HT1080 (cell line): ENCODE data around the gene KCNIP1. TPM values are rescaled to one million over a fixed set of nuclear protein-coding genes. Genes with fewer than 3 reads are reported as not detected.
A peak's percentile ranks its signal among the peaks of the same experiment; 100 is the strongest.

Experiments
- DNase-seq: peaks from one replicate; pipeline ENCODE4 v3.0.0-alpha.2; 2015; ENCODE audit warnings: low read depth
- total RNA-seq: library from RNA; depleted of rRNA; stranded (reverse); fragments of >200 nt; shearing (Covaris generic); gene quantifications from 2 replicates; pipeline ENCODE4 v1.2.3, GENCODE V29; 2014

The KCNIP1 gene
- total RNA-seq, 1 experiment from 2014 or later, result not detected

DNA sequence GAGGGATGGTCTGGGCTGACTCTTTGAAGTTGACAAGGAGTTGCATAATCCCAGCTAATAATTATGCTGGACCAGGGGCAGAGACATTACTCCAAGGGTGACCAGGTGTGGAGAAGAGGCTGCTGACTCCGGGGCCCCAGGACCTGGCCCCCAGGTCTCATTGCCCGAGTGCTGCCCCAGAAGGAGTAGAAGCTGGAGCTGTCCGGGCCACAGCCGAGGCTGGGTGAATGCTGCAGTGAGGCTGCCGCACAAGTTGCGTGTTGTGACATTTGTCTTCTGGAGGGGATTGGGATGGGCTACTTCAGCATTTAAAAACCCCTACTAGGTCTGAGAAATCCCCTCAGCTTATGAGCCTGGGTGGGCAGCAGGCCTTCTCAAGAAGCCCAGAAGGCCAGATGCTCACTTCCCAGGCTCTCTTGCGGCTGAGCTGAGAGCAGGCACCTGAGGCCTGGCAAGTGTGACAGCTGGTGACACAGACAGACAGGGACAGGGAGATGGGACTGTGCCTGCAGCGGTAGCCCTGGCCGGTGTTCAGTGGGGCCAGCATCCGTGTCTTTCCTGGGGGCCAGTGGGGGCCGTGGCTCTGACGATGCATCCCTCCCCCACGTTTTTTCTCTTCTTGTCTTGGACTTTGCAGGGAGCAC, 122.8 kb downstream of the KCNIP1 start:
- DNase-seq, result no peak

DNA sequence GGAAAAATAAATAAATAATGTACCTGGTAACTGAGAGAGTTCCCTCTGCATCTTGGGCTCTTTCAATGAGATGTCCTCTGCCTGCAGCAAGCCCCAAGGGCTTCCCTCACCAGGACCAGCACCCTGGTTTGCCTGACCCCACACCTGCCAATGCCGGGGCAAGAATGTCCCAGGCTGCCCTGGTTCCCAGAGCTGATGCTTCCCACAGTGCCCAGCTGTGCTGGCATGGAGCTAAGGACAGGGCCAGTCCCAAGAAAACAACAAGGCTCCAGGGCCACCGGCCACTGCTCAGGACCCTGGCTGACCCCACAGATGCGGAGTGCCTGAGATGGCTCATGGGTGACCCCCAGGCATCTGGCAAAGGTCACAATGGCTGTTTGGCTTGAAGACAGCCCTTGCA, 123.5 kb downstream of the KCNIP1 start:
- DNase-seq, result no peak

DNA sequence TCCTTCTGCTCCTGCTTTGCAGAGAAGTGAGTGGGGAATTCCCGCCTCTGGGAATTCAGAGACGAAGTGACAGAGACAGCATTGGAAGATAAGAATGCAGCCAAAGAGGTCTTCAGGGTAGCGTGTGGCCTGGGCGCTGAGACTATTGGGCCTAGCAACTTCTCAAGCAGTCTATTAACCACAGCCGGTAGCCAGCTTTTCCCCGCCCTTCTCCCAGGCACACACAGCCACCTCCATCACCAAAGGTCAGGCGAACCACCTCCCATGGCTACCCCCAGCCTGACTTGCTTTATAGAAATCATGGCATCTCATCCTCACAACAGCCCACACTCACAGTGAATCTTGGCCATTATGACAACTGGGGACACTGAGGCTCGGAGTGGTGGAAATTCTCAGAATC, 124.2 kb downstream of the KCNIP1 start:
- DNase-seq, result no peak

DNA sequence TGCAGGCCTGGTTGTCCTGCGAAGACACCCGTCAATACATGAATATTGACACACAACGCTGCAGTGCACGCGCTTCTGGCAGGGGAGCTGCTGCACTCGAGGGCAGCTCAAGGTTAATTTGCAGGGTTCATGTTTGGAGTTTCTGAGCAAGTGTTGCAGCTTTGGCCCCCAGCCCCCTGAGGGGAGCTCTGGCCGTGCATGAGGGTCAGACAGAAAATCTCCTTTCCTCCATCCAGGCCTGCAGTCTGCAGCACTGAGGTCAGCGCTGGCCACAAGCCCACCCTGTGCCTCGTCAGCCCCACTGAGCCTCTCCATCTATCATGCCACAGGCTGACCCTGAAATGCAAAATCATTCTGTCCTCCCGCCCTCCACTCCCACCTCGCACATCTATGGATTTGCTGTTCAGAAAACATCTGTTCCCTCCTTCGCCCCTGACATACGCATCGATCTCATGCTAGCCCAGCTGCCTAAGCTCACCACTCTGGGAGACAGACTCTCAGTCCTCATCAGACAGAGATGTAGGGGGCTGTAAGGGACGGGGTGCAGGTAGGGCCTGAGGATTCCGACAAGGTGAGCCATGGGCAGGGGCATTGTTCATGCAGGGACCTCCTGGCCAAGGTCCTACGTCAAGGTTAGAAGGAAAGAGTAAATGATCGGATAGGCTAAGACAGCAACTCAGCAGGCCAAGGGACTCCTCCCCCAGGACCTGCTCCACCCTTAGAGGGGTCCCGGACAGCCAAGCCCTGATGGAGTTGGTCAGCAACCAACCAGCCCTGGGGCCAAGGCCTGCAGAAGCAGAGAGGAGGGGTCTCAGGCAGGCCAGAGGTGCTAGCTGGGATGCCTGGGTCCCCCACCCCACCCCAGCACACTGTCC, 125.1 kb downstream of the KCNIP1 start:
- no peak for DNase-seq

DNA sequence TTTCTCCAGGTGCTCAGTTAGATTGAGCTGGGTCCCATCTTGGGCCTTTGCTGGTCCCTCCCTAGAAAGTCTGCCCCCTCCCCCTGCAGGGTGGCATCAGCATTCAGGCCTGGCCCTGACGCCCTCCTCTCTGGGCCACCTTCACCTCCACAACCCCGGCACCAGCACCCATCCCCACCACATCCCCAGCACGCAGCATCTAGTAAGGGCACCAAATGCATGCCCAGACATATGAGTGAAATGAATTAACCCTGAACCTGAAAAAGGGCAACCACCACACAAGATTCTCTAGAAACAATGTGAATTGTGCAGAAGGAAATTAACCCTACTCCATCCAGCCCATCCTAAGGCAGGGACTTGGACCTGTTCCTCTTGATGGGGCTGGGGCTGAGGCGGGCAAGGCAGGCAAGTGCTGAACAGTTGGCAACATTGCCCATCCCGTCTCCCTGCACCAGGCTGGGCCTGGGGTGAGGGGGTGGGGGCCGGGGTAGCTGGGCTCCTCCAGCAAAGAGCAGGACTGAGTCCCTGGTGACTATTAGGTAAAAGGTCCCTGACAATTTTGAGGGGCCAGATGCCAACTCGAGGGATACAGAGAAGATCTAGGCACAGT, 125.9 kb downstream of the KCNIP1 start:
- DNase-seq, result no peak

DNA sequence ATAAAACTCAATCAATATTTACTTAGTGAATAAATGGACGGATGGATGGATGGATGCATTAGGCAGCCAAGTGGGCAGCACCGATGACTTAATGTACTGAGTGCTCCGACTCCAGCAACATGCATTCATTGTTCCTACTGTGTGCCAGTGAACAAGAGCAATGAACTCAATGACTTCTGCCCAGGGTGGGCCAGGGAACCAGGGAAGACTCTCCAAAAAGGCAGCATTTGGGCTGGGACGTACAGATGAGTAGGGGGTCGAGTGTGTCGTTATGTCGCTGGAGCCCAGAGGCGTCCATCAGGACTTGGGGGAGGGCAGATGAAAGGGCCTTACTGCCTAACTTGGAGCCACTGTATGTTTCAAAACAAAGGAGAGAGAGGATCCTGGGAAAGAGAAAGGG, 126.4 kb downstream of the KCNIP1 start:
- DNase-seq, result no peak

DNA sequence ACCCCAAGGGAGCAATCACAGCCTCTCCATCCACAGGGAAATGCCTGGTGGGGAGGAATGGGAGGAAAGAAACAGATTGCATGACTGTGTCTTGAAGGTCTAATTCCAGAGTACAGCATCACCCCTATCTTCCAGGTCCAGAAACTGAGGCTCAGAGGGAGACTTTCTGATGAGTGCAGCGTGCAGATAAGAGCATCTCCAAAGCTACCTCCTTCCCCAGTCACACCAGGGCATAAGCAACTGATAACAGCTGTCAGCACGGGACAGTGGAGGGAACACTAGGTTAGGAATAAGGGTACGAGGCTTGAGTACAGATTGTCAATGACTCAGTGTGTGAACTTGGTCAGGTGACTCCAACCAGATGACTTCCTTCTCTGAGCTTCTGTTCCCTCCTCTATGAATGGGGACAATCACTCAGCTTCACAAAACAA, 126.9 kb downstream of the KCNIP1 start:
- no peak for DNase-seq

DNA sequence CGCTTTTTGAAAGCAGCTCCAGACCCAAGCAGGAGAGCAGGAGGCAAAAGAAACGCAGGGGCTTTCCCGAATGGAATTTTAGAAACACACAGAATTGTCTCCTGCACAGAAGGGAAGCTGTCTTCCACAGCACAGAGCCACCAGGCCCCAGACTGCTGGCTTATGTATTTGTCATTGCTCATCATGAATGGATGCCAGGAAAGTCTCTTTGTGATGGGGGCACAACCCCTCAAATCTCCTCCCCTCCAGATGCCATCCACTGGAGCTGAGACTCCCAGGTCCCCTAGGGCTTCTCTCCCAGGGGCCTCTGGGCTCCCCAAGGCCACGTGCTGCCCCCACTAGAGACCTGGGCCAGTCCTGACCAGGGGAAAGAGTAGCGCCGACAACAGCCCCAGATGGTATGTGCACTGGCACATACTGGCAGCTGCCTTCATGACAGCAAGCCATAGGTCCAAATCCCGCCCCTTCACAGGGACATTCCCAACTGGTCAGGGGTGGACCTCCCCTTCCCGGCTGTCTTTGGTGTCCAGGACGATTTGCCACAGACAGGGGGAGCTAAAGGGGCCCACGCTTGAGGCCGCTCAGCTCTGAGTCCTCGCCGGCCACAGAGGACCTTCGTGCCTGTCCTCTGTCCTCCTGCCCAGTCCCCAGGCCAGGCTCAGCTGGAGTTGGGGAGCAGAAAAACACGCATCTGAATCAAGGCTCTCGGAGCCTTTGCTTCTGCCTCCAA, 127.8 kb downstream of the KCNIP1 start:
- DNase-seq, result no peak

DNA sequence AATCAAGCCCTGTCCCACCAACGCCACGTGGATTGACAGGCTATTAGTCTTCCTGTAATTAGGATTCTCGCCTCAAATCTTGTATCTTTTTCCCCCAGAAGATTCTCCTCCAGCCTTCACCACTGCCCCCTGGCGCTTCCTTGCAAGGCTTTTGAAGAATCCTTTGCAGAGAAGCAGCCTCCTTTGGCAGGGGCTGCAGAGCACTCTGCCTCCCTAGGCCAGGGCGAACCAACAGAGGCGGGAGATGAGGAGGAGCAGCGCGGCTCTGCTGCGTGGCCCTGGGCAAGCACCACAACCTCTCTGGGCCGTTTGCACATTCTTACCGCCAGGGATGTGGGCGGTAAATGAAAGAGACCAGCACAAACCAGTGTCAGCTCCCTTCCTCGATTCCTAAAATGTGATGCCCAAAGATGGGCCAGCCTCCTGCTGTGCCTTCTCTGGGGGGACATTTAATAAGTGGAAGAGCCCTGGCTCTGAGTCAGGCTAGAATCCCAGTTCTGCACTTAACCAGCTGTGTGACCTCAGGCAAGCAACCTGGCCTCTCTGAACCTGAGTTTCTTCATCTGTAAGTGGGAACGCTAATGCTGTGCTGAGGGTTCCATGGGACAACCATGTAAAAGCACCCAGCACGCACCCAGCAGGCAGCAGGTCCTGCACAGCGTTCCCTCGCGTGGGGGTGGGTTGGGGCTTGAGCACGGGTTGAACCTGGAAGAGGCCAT, 128.6 kb downstream of the KCNIP1 start:
- no peak for DNase-seq

DNA sequence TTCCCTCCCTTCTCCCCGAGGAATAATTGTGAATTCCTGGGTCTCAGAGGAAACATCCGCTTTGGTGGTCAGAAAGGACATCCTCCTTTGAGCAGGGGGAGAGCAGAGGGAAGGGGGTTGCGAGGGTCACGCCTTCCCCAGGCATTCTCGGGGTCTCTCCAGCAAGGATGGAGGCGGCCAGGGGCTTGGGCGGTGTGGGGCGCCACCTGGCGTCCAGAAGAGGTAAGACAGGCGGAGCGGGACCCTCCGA, 129.1 kb downstream of the KCNIP1 start:
- DNase-seq, result peak; percentile 61

DNA sequence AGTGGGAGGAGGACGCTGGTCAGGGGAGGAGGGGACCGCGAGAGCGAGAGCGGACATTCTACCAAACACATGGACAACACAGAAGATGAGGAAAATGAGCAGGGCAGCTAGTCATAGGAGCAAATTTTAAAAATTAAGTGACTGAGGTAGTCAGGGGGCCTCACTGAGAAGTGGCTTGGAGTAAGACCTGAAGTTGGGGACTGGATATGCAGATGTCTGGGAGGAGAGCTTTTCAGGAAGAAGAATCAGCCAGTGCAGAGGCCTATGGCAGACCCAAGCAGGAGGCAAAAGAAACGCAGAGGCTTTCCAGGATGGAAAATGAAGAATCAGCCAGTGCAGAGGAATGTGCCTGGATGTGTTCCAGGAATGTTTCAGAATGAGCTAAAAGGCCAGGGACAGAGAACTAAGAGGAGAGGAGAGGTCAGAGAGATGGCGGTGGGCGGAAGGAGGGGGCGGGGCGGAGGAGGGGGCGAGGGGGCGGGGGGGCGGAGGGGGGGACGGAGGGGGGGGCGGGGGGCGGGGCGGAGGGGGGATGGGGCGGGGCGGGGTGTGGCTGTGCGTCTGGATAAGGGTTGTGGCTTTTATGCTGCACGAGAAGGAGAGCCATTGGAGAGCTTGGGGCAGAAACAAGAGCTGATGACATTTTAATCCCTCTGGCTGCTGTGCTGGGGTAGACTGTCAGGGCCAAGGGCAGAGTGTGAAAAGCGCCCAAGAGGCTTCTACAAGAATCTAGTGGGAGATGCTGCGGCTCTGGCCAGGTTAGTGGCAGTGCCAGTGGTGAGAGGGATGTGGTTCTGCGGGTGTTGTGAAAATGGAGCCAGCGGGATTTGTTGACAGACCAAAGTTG, 129.6 kb downstream of the KCNIP1 start:
- peak; percentile 59 for DNase-seq

DNA sequence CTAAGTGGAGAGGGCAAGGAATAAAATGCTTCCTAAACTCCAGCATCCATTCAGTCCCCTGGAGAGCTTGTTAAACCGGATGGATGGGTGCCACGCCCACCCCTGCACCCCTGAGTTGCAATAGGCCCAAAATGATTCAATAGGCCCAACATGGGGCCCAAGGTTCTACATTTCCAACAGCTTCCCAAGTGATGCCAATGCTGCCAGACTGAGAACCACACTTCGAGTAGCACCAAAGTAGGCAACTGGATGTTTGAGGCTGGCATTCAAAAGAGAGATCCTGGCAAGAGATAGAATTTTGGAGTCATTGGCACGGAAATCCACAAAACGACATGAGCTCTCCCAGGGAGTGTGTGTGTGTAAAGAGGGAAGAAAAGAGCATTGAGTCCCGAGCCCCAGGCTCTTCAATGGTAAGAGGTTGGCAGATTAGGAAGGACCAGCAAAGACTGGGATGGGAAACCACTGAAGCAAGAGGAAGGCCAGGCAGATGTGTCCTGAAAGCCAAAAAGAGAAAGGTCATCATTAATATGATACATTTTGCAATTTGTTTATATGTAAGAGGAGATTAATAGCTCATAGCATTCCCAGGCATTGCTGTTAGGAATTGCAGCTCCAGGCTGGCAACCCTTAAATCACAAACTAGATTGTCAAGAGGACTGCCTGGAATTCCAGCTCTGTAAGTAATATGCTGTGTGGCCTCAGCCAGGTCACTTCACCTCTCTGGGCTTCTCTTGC, 130.6 kb downstream of the KCNIP1 start:
- no peak for DNase-seq

DNA sequence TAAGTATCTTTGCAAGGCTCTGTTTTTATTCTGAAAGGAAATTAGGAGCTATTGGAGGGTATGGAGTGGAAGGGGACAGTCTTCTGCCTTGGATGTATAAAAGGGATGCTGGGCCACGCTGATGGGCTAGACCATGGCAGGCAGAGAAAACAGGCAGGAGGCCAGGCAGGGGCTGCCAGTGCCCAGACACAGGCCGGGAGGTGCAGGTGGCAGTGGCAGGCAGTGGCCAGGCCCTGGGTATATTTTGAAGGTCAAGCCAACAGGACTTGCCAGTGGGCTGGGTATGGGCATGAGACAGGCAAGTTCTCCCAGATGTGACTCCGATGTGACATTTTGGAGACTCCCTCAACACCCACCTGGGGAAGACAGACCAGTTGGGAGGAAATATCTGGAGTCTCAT, 131.9 kb downstream of the KCNIP1 start:
- DNase-seq, result no peak

DNA sequence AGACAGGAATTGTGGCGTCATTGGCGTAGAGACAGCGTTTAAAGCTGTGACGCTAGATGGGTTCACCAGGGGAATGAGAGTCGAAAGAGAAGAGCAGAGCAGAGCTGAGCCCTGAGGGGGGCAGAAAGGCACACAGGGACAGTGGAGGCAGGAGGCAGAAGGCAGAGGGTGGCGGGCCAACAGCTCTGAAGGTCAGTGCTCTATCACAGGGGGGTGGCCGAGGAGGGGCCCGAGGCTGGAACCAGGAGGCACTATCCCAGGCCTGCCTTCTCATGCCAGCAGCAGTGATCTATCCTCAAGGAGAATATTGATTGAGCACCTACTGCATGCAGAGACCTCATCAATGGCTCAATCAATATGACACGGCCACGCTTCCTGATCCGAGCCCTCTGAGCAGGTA, 132.4 kb downstream of the KCNIP1 start:
- no peak for DNase-seq

DNA sequence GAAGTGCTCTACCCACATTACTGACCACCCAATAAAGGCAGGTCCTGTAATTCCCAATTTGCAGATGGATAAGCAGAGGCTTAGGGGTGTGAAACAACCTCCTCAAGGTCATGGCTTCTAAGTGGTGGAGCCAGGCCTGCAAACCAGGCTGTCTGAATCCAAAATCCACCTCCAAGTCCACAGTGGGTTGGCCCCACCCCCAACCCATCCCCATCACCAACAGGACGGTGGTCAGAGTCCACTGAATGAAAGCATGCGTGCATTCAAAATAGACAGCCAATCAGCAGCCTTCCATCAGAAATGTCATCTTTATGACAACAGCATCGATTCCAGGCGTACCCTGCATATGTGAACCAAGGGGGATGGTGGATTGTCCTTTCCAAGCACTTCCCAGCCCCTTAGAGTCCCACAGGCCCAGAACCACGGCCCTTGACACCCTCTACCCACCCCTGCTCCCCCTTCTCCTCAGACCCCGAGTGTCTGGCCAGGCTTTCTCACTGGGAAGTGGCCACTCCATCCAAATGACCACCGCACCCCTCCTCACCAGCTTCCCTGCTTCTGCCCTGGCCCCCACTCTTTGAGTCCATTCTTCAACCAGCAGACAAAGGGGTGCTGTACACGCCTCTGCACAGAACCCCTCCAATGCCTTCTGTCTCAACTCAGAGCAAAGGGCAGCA, 133.1 kb downstream of the KCNIP1 start:
- DNase-seq, result no peak

DNA sequence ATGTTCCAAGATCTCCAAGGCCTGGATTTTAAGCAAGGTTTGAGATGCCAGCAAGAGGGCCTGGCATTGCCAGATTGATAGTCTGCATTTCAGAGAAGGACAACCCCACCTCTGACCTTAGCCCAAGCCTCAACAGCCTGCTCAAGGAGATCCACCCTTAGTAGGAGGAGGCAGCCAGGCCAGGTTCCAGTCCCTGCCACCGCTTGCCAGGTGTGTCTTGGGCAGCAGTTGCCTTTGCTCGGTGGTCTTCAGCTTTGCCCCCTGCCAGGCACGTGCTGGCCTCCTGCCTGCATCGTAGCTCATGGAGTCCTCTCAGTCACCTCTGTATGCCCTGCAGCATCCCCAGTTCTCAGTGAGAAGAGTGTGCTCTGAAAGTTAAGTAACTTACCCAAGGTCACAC, 134.2 kb downstream of the KCNIP1 start:
- no peak for DNase-seq

DNA sequence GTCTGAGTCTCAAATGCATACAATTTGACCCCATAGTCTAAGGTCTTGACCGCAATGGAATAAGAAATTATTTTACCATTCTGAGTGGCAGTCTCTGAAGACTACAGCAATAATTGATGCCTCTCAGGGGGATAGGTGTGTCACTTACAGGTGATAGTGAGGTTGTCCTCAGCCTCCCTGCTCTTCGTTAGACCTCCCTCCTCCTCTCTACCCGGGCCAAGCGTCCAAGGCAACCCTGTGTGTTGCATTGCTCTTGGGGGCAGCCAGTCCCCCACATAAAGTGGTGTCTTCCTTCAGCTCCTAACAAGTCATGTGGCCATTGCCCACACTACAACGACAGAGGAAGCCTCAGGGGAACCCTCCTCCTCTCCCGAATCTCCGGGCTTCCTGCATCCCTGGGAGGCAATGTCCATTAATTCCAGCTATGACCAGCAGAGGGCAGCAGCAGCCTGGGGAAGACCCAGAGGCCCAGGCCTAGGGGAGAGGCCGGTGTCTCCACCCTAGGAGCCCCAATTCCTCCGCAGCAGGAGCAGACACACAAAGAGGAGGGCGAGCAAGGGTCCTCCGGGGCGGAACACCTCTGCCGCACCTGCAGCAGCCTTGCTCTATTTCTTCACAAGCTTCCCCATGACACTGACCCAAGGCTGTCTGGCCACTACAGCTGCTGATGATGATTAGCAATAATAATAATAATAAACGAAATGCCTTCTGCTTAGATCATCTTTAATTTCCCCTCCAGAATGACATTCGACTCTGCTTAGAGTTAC, 134.8 kb downstream of the KCNIP1 start:
- DNase-seq, result peak; percentile 24

DNA sequence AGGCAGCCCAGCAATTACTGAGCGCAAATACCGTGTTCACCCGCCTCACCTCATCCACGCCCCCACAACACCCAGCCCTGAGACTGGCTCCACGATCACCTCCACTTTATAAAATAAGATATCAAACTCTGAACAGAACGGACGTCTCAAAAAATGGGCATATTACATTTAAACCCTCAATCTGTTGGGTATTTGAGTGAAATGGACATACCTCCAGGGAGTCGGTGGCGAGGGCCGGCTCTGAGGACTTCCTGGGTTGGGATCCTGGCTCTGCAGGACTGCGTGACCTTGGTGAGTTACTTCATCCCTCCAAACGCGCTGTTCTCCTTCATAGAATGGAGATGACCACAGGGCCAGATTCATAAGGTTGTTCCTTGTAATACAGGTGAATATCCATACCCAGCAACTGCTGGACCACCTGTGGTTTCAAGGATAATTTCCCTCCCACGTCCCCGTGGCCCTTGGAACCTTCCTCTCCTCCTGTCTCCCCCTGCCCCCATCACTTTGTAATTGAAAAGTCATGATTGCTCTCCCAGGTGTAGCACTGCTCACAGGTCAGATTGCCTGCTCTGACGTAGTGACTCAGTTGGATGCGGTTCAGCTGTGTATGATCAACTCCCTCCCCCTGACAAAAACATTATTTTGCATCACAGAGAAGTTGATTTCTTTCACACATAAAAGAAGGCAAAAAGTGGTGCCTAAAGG, 135.6 kb downstream of the KCNIP1 start:
- DNase-seq, result no peak
